SK-N-SH (cell line): ENCODE measurements around the gene FMNL2.

Experiments used
- CTCF ChIP-seq: fragments of 200-600 bp; sonication (generic); IDR thresholded peaks from 2 replicates; pipeline ENCODE4 v1.6.1; 2017; ENCODE audit warnings: antibody characterized with exemption, mild to moderate bottlenecking, moderate library complexity
- EP300 ChIP-seq, 2 experiments: IDR thresholded peaks; 2 replicates each; pipeline versions ENCODE4 v1.4.0 to v1.6.1; 2012; ENCODE audit warnings: borderline replicate concordance in 1 of 2, low read depth in 1 of 2, low read length in 1 of 2
- EZH2phosphoT487 ChIP-seq: fragments of 200-600 bp; sonication (generic); IDR thresholded peaks from 2 replicates; pipeline ENCODE4 v1.6.1; 2017; ENCODE audit warnings: low read depth, mixed run types, mild to moderate bottlenecking, antibody characterized with exemption, moderate library complexity, borderline replicate concordance
- GABPA ChIP-seq: IDR thresholded peaks from 2 replicates; pipeline ENCODE4 v1.4.0; 2012; ENCODE audit warnings: low read depth, mild to moderate bottlenecking
- MAX ChIP-seq: IDR thresholded peaks from 2 replicates; pipeline ENCODE4 v1.4.0; 2012; ENCODE audit warnings: low read depth
- MXI1 ChIP-seq: IDR thresholded peaks from 2 replicates; pipeline ENCODE4 v1.6.1; 2012; ENCODE audit warnings: mild to moderate bottlenecking, low read depth, low read length, improper control_type of control experiment
- NFIC ChIP-seq: IDR thresholded peaks from 2 replicates; pipeline ENCODE4 v1.4.0; 2012; ENCODE audit warnings: borderline replicate concordance
- POLR2AphosphoS5 ChIP-seq: IDR thresholded peaks from 2 replicates; pipeline ENCODE4 v1.6.1; 2012; ENCODE audit warnings: low read depth, low read length
- RAD21 ChIP-seq: IDR thresholded peaks from 2 replicates; pipeline ENCODE4 v1.6.1; 2012; ENCODE audit warnings: mild to moderate bottlenecking, low read length
- RFX5 ChIP-seq: IDR thresholded peaks from 2 replicates; pipeline ENCODE4 v1.6.1; 2012; ENCODE audit warnings: mild to moderate bottlenecking, improper control_type of control experiment, low read length
- SIN3A ChIP-seq: IDR thresholded peaks from 2 replicates; pipeline ENCODE4 v1.6.1; 2012; ENCODE audit warnings: low read depth, mild to moderate bottlenecking, low read length, moderate library complexity, borderline replicate concordance
- SMC3 ChIP-seq: IDR thresholded peaks from 2 replicates; pipeline ENCODE4 v1.6.1; 2012; ENCODE audit warnings: low read depth, low read length, improper control_type of control experiment
- USF2 ChIP-seq: fragments of 150-350 bp; IDR thresholded peaks from 2 replicates; pipeline ENCODE4 v1.6.1; 2017; ENCODE audit warnings: antibody characterized with exemption, low read length, low read depth, borderline replicate concordance

GRCh38 chr2:152622219-152622618, 287.2 kb downstream of the FMNL2 start:
- TF ChIP-seq GABPA, result no peak
- TF ChIP-seq CTCF, result no peak
- no peak for TF ChIP-seq USF2
- no peak for TF ChIP-seq SIN3A
- no peak for TF ChIP-seq RAD21
- no peak for TF ChIP-seq EZH2phosphoT487
- no peak for TF ChIP-seq NFIC
- no peak for TF ChIP-seq MAX
- no peak for TF ChIP-seq SMC3
- TF ChIP-seq EP300 (IDR thresholded peaks at IDR 0.05; ENCODE audit: borderline replicate concordance in 1 of 2, low read depth in 1 of 2, low read length in 1 of 2), result no peak
- TF ChIP-seq RFX5, result no peak
- TF ChIP-seq MXI1, result no peak
- TF ChIP-seq POLR2AphosphoS5, result no peak
